Epithelial cell of esophagus (primary cell): ENCODE measurements around the gene PRAF2.

Experiments used
- DNase-seq: peaks from one replicate; pipeline ENCODE4 v3.0.0; 2010; ENCODE audit warnings: low read depth
- H3K4me3 ChIP-seq: 2 replicates; pipeline ENCODE4 v1.5.1; 2011; ENCODE audit warnings: mild to moderate bottlenecking, low read length, control low read depth
- TF ChIP-seq, protein P1 (sequence below): IDR thresholded peaks from 2 replicates; pipeline ENCODE4 v1.5.1; 2011; ENCODE audit warnings: low read depth, mild to moderate bottlenecking, low read length, control low read depth, inconsistent platforms; ENCODE audit not compliant: insufficient read depth; ENCODE audit errors: missing control alignments

The PRAF2 gene

GRCh38 chrX:49100704-49101628 is 27.2 kb upstream of the PRAF2 start:
- peak; percentile 93 for DNase-seq
- TF ChIP-seq, protein P1, sequence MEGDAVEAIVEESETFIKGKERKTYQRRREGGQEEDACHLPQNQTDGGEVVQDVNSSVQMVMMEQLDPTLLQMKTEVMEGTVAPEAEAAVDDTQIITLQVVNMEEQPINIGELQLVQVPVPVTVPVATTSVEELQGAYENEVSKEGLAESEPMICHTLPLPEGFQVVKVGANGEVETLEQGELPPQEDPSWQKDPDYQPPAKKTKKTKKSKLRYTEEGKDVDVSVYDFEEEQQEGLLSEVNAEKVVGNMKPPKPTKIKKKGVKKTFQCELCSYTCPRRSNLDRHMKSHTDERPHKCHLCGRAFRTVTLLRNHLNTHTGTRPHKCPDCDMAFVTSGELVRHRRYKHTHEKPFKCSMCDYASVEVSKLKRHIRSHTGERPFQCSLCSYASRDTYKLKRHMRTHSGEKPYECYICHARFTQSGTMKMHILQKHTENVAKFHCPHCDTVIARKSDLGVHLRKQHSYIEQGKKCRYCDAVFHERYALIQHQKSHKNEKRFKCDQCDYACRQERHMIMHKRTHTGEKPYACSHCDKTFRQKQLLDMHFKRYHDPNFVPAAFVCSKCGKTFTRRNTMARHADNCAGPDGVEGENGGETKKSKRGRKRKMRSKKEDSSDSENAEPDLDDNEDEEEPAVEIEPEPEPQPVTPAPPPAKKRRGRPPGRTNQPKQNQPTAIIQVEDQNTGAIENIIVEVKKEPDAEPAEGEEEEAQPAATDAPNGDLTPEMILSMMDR = no peak
- peak overlapping the region; percentile 68 for H3K4me3 ChIP-seq

GRCh38 chrX:49096419-49096818 is 22.6 kb upstream of the PRAF2 start:
- TF ChIP-seq, protein P1 = no peak
- DNase-seq = no peak

DNA sequence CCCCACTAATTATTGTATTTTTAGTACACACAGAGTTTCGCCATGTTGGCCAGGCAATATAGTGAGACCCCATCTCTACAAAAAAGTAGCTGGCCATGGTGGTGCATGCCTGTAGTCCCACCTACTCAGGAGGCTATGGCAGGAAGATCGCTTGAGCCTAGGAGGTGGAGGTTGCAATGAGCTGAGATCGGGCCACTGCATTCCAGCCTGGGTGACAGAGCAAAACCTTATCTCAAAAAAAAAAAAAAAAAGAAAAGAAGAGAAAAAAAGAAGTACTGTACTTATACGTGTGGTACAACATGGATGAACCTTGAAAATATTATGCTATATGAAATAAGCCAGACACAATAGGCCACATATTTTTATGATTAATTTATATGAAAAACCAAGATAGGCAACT is 15.8 kb upstream of the PRAF2 start:
- no peak overlapping the region for H3K4me3 ChIP-seq
- DNase-seq = no peak
- TF ChIP-seq, protein P1 = no peak

More at GRCh38 chrX:49096419-49096818, 22.6 kb upstream of the PRAF2 start:
- no peak overlapping the region for H3K4me3 ChIP-seq

DNA sequence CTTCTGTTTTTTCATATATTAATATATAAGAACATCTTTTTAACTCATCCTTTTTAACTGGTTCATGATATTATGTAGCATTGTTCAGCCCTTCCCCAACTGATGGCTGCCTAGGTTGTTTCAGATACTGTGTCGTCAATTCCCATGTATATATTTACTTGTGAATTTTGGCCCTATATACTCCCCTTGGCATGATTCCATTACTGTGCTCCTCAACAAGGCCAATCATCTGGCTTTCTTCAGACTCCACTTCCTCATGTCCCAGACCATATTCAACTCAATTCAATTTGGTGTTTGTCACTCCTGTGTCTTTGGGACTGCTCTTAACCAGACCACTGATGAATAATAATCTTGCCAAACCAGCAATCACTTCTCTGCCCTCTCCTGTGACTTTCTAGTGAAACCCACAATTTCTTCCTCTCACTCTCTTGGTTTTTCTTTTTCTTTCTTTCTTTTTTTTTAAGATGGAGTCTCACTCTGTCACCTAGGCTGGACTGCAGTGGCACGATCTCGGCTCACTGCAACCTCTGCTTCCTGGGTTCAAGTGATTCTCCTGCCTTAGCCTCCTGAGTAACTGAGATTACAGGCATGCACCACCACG is 8.6 kb upstream of the PRAF2 start:
- no peak overlapping the region for H3K4me3 ChIP-seq
- no peak for DNase-seq
- TF ChIP-seq, protein P1 = no peak

- H3K4me3 ChIP-seq = peak within 1 kb of the TSS; percentile 70
- peak; percentile 65 for DNase-seq
- TF ChIP-seq, protein P1 = no peak
These were observed 6.0 kb upstream of the PRAF2 start, which contains the start of gene WDR45 for GRCh38 chrX:49079489-49080428. TSS of gene WDR45 (minus strand) at chrX:49079887. CDS start at chrX:49078095, 1,792 bp downstream.

DNA sequence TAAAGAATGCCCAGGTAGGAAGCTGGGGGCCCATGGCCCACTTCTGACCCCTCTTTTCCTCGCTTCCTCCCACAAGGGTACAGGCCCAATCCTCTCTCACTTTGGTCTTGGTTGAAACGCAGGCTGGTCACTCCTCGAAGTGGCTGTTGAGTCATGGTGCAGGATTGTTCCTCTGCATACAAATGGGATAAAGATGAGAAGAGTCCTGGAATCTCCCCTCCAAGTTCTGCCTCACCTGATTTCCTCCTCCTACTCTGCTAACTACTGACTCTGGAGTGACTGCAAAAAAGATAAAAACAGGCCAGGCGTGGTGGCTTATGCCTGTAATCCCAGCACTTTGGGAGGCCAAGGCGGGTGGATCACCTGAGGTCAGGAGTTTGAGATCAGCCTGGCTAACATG is 4.1 kb upstream of the PRAF2 start:
- no peak for DNase-seq
- no peak overlapping the region for H3K4me3 ChIP-seq
- TF ChIP-seq, protein P1 = no peak
